ENCODE data around the gene AP3D1.

- TF ChIP-seq POLR2AphosphoS5 (IDR thresholded peaks at IDR 0.05) (peak; percentile 92 to 97 (median 95)), CTCF (IDR thresholded peaks at IDR 0.05 in 8 of 11, conservative IDR thresholded peaks at IDR 0.05 in 3 of 11) (peak in 2 of 11 experiments; percentile 10 to 18)
Measured at GRCh38 chr19:2084993-2085720, 66.2 kb downstream of the AP3D1 start.

All from spleen (tissue), 7 donors.